Measurements from ENCODE around the gene UBA6. TPM values are rescaled to one million over a fixed set of nuclear protein-coding genes. Genes with fewer than 3 reads are reported as not detected.

Gene UBA6
- total RNA-seq, 2 donors from 2014 or later, result 22.4 to 28.6 TPM

GRCh38 chr4:67719953-67720617 lies 19.1 kb upstream of the UBA6 start:
- Histone ChIP-seq H3K4me1 (no peaks in the 10 kb centered on the region), H3K36me3 (no peaks in the 10 kb centered on the region), H3K27ac (no peak overlapping the region), H3K4me3 (no peak overlapping the region), H3K9me3 (no peaks in the 10 kb centered on the region), H3K27me3 (no peaks in the 10 kb centered on the region)
- no peak for DNase-seq (ENCODE audit: low spot score)
- TF ChIP-seq, protein P1, sequence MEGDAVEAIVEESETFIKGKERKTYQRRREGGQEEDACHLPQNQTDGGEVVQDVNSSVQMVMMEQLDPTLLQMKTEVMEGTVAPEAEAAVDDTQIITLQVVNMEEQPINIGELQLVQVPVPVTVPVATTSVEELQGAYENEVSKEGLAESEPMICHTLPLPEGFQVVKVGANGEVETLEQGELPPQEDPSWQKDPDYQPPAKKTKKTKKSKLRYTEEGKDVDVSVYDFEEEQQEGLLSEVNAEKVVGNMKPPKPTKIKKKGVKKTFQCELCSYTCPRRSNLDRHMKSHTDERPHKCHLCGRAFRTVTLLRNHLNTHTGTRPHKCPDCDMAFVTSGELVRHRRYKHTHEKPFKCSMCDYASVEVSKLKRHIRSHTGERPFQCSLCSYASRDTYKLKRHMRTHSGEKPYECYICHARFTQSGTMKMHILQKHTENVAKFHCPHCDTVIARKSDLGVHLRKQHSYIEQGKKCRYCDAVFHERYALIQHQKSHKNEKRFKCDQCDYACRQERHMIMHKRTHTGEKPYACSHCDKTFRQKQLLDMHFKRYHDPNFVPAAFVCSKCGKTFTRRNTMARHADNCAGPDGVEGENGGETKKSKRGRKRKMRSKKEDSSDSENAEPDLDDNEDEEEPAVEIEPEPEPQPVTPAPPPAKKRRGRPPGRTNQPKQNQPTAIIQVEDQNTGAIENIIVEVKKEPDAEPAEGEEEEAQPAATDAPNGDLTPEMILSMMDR (IDR thresholded peaks at IDR 0.05), result no peak

DNA sequence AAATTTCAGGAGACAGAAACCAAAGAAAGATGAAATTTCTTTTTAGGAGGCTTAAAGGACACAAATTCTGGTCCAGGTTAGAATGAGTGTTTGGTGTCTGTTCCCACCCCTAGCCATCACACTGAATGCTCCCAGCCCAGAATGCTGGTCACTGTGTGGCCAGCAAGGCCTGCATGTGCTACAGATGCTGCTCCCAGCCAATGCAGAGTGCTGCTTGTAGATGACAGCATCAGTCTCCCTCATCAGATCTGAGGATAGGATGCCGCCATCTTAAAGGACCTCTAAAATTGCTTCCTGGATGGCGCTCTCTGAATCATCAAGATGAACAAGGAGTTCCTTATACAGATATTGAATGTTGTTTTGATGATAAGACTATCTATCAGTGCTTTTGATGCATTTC lies 17.9 kb upstream of the UBA6 start:
- no peaks in the 10 kb centered on the region for H3K36me3 ChIP-seq
- H3K27me3 ChIP-seq, result no peaks in the 10 kb centered on the region
- peaks cover 0 to under 1% of the 10 kb centered on the region in 2 donors for H3K4me1 ChIP-seq
- no peak for DNase-seq (ENCODE audit: low spot score)
- no peaks in the 10 kb centered on the region for H3K9me3 ChIP-seq
- H3K27ac ChIP-seq, result no peak overlapping the region
- TF ChIP-seq, protein P1 (IDR thresholded peaks at IDR 0.05), result no peak
- H3K4me3 ChIP-seq, result no peak overlapping the region

DNA sequence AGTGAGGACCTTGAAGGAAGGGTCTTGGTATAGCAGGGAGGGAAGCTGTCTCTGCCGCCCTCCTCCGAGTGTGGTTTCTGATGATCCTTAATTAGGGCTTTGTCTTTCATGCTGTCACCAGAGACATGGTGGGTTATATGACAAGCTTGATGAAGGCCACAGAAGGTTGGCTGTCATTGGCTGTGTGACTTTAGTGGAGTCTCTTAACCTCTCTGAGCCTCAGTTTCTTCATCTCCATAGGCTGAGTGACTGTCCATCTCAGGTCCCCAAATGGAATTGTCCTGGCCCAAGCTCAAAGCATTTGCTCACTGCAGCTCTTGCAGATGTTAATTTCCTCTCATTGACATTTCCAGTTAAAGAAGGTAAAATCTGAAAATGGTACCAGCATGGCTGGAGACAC lies 16.6 kb upstream of the UBA6 start:
- H3K36me3 ChIP-seq, result no peaks in the 10 kb centered on the region
- peaks cover 0 to 13% of the 10 kb centered on the region in 2 donors for H3K4me1 ChIP-seq
- no peaks in the 10 kb centered on the region for H3K9me3 ChIP-seq
- TF ChIP-seq, protein P1 (IDR thresholded peaks at IDR 0.05), result no peak
- DNase-seq (ENCODE audit: low spot score), result no peak
- H3K27ac ChIP-seq, result no peak overlapping the region
- H3K4me3 ChIP-seq, result no peak overlapping the region
- no peaks in the 10 kb centered on the region for H3K27me3 ChIP-seq

GRCh38 chr4:67714955-67715354 lies 14.0 kb upstream of the UBA6 start:
- Histone ChIP-seq H3K27me3 (no peaks in the 10 kb centered on the region), H3K9me3 (no peaks in the 10 kb centered on the region), H3K4me1 (peaks cover 0 to 13% of the 10 kb centered on the region in 2 donors), H3K4me3 (no peak overlapping the region), H3K27ac (no peak overlapping the region), H3K36me3 (no peaks in the 10 kb centered on the region)
- no peak for DNase-seq (ENCODE audit: low spot score)
- TF ChIP-seq, protein P1 (IDR thresholded peaks at IDR 0.05), result no peak

- Histone ChIP-seq H3K9me3 (no peaks in the 10 kb centered on the region), H3K36me3 (no peaks in the 10 kb centered on the region), H3K4me3 (no peak overlapping the region), H3K27me3 (no peaks in the 10 kb centered on the region), H3K27ac (no peak overlapping the region), H3K4me1 (peaks cover 0 to 13% of the 10 kb centered on the region in 2 donors)
- TF ChIP-seq, protein P1 (IDR thresholded peaks at IDR 0.05), result no peak
- DNase-seq (ENCODE audit: low spot score), result no peak
Observed at GRCh38 chr4:67714248-67714583, 13.3 kb upstream of the UBA6 start.
